GM21447 (cell line): ENCODE data around the gene KATNAL2.
A peak's percentile ranks its signal among the peaks of the same experiment; 100 is the strongest.

Experiments used
- ATAC-seq: cut with Tn5 transposase; IDR thresholded peaks from one replicate; pipeline ENCODE4 v1.9.1; 2021; ENCODE audit not compliant: unreplicated experiment

The KATNAL2 gene, protein sequence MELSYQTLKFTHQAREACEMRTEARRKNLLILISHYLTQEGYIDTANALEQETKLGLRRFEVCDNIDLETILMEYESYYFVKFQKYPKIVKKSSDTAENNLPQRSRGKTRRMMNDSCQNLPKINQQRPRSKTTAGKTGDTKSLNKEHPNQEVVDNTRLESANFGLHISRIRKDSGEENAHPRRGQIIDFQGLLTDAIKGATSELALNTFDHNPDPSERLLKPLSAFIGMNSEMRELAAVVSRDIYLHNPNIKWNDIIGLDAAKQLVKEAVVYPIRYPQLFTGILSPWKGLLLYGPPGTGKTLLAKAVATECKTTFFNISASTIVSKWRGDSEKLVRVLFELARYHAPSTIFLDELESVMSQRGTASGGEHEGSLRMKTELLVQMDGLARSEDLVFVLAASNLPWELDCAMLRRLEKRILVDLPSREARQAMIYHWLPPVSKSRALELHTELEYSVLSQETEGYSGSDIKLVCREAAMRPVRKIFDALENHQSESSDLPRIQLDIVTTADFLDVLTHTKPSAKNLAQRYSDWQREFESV

DNA sequence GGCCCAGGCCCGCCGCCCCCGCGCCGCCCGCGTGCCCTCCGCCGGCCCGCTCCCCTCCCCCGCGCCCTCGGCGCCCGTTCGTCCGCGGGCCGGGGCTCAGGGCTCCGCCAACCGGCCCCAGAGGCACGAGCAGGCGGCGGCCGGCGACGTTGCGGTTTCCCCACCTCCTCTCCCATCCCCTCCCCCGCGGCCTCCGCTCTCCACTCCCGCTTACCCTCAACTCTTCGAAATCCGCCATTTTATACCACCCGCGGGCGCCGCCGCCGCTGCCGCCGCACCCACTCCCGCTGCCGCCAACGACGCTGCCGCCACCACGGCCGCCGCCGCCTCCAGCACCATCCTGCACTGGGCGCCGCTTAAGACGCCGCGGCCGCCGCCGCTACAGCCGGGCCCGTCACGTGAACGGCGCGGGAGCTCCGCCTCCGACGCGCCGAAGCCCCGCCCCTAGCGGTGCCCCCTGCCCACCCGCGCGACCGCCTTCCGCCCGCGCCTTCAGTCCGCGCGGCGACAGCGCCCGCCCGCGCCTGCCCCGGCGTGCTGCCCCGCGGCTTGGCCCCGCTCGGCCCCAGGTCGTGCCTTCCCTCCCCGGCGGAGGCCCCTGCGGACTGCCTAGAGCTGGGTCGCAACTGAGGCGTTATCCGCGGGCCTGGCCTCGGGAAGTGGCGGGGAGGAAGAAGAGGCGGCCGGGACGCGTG lies at the start of gene KATNAL2, which contains the start of gene PIAS2:
KATNAL2 (plus strand) TSS at position 495 of the 695 bp plus-strand sequence. CDS start 29,271 bp downstream, outside the sequence.
PIAS2 (minus strand) TSS at position 400 of the 695 bp plus-strand sequence; CDS start at position 238, 162 bp downstream.
- peak; percentile 81 for ATAC-seq

DNA sequence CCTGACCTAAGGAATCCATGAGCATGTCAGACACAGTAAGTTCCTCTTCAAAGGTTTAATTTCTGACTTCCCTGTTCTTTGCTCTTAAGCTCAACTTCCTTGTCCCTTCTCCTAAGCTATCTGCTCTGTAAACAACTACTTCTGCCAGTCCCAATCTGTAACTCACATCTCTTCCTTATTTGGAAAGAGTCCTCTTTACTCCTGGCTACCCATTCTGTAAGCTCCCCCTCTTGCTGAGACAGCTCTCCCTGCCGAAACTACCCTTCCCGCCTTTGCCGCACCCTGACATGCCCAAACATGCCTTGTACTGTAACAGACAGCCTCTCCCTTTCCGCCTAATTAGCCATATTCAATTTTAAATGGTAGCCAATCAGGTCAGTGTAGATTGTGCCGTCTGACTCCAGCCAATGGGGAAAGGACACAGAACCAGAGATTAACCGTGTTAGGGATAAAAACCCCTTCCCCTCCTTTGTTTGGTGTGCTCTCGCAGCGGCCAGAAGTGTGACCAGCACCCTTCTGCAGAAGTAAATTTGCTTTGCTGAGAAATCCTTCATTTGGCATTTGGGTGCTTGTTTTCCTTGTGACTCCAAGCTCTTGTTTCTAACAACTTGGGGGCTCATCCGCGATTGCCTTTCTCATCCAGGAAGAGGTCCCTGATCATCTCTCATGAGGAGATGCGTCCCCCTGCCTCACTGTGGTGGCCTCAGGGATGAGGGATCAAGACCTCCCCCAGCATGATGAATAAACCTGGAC lies 49.1 kb upstream of the KATNAL2 start:
- ATAC-seq: no peak

DNA sequence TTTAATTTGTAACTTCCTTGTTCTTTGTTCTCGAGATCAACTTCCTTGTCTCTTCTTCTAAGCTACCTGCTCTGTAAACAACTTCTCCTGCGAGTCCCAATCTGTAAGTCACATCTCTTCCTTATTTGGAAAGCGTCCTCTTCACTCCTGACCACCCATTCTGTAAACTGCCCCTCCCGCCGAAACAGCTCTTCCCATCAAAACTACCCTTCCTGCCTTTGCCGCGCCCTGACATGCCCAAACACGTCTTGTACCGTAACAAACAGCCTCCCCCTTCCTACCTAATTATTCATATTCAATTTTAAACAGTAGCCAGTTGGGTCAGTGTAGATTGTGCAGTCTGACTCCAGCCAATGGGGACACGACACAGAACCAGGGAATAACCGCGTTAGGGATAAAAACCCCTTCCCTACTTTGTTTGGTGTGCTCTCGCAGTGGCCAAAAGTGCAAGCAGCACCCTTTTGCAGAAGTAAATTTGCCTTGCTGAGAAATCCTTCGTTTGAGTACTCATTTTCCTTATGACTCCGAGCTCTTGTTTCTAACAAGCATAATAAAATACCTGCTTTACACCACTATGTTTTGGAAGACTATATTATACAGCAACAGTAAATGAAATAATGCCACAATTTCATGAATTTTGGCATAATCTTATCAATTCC lies 39.9 kb upstream of the KATNAL2 start:
- ATAC-seq: no peak

DNA sequence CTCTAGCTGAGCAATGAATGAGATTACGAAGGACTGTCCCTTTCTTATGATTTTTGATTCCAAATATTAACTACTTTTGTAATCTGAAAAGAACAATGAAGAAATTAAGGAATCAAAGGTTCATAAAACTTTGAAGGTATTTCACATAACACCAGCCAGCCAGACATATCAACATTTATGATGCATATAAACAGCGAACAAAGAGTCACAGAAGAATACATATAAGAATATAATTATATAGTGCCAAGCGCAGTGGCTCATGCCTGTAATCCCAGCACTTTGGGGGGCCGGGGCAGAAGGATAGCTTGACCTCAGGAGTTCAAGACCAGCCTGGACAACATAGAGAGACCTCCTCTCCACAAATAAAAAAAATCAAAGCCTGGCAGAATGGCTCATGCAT lies 34.2 kb upstream of the KATNAL2 start:
- ATAC-seq: no peak

DNA sequence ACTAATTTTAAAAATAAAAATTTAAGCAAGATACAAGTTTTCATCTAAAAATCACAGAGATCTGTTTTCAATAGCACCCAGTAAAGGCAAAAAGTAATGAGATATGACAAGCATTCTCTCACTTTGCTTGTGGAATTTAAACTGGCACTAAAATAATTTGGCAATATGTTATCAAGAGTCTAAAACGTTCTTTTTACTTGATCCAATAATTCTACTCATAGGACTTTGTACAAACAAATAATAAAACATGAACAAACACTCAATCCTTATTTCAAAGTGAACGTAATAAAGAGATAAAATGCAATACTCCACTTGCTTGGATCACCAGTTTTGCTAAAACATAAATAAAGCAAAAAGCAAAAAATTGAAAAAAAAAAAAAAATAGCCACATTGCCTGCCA lies 30.5 kb upstream of the KATNAL2 start:
- ATAC-seq: no peak

DNA sequence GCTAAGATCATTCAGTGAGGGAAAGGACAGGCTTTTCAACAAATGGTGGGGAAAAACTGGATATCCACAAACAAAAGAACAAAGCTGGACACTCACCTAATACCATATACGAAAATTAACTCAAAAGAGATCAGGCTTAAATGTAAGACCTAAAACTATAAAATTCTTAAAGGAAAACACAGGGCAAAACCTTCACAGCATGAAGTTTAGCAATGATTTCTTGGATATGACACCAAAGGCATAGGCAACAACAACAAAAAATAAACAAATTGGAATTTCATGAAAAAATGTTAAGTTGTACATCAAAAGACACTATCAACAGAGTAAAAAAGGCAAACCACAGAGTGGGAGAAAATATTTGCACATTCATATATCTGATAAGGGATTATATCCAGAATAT lies 28.4 kb upstream of the KATNAL2 start:
- no peak for ATAC-seq

DNA sequence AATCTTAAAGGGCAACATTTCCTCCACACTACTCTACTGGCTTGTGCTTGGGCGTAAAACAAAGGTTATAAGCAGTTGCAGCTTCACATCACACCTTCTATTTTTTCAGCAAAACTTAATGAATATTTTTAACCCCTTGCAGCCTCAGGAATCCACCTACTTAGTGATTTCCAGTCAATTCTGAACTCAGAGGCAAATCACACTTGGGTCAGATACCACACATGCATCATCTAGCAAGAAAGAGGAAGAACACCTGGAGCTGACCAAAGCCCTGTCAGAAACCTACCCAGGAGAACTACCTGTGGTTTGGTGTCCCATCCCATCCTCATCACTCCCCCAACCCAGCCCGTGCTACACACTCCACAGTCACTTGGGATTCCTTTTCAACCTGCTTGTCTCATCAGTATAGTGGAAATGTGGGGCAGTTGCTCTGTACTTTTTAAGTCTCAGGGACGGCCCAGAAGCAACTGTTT lies 25.6 kb upstream of the KATNAL2 start:
- ATAC-seq: peak; percentile 87

DNA sequence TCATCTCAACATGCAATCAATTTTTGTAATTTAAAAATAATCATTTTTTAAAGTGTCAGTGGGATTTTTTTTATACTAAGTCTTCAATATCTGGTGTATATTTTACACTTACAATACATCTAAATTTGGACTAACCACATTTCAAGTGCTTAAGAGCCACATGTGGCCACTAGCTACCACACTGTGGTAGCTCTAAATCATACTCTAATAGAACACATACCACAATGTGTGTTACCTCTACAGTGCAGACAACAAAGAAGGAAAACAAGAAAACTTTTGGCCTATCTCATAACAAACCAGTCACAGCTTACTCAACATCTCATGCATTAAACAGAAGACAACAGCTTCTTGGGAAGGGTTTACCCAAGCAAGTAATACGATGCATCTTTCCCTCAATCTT lies 24.6 kb upstream of the KATNAL2 start:
- ATAC-seq: peak; percentile 34

DNA sequence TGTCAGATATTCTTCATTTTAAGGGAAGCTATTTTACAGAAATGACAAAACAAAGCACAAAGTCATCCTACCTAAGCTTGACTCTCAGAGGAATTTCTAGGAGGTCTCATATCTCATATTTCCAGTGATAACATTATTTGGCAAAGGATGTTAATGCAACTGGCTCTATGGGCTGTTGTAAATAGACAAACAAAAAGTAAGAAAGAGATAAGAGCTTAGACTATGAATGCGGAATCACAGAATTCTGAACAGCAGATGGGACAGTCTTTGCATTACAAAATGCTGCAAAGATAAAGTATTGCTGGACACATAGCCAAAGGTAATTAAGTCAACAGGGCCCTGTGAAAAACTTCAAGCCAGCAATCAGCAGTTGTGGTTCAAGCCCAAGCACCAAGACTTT lies 24.0 kb upstream of the KATNAL2 start:
- no peak for ATAC-seq

DNA sequence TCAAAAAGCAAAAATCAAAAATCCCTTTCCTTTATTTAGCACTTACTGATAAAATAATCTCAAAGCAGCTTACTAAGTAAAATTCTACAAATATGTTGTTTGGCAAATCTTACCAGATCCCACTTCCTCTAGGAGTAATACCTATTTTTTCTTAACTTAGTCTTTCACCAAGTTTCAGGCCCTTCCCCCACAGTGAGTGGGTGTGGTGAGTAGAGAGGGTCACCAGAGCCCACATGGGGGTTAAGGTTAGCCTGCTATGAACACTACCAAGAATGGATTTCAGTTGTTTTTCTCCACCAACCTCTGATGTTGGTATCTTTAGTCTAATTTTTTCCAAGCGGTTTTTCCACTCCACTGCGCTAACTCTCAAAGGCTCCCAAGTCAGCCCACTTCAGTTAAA lies 23.3 kb upstream of the KATNAL2 start:
- ATAC-seq: no peak

DNA sequence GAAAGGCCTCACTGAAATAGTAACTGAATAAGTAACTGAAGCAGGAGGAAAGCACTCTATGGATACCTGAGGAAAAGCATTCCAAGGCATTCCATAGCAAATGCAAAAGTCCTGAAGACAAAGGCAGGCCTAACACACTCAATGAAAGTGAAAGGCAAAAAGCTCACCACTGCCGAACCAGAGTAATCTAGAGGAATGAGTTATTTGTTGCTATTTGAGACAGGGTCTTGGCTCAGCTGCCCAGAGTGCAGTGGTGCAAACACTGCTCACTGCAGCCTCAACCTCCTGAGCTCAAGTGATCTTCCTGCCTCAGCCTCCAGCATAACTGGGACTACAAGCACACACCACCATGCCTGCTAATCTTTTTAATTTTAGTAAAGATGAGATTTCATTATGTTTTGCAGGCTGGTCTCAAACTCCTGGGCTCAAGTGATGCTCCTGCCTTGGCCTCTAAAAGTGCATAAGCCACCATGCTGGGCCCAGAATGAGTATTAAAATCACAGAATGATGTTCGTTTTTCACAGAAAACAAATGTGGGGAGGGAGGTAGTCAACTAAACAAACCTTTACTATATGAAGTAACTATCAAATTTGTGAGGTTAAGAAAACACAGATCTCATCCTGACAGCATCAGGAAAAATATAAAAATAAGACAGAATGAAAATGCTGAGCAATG lies 18.0 kb upstream of the KATNAL2 start:
- peak; percentile 85 for ATAC-seq

DNA sequence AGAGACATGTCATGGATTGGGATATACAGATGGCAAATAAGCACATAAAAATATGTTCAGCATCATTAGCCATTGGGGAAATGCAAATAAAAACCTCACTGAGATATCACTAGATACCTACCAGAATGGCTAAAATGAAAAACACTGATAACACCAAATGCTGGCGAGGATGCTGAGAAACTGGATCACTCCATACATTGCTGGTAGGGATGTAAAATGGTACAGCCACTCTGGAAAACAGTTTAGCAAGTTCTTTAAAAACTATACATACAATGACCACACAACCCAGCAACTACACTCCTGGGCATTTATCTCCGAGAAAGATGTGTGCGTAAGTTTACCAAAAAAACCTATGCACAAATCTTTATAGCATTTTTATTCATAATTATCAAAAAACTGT lies 14.0 kb upstream of the KATNAL2 start:
- ATAC-seq: no peak

DNA sequence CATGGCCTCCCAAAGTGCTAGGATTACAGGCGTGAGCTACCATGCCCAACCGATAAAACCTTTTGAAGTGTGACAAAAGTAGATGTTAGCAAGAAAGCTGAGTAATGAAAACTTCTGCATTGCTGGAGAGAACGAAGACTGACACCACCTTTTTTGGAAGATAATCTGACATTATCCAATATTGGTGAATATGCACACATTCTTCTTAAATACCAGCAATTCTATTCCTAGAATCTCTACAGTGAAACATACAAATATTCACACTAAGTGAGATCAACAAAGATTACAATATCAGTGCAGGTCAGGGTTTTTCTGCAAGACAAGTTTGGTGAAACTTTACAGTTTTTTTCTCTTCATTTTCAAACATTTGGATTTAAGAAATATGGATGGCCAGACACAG lies 7.9 kb upstream of the KATNAL2 start:
- no peak for ATAC-seq

DNA sequence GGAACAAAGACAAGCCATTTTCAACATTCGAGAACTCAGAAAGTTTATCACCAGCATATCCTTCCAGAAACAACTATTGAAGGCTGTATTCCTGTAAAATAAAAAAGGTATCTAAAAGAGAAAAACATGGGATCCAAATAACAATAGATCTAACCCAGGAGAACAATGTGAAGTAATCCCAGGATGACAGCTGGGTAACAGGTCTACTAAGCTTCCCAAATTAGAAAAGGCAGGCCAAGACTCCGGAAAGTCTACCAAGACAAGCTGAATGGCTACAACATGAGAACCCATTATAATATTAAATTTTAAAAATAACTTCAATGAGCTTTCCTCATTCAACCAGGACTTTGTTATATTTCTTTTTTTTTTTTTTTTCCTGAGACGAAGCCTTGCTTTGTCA lies 6.5 kb upstream of the KATNAL2 start:
- ATAC-seq: no peak

DNA sequence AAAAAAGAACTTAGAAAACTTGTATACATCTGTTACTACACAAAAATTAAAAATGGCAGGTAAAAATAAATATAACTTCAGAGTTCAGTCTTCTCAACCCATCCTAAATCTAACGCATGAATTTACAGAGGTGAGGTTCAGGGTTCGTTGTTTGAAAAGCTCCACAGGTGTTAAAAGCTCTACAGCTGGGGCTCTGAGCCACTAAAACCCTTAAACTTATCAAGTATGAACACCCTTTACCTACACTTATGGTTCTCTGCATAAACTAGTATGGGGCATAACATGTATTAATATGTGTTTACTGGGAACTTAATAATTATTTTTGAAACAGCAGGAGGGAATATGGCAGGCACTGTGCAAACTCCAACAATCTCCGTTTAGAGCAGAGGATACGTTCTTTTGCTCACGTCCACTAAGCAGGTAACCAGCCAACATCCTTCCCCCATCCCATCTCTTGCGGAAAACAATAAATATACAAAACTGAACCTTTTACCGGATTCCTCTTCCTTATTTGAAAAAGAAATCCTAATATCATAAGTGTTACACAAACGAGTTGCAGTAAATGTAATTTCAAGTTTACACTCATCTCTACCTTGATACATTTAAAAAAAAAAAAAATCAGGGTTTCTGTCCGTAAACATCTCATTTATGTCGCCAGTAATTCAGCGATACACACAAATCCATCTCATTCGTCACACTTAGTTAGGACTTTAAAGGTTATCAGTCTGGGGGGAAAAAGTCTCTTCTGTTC lies 1.4 kb upstream of the KATNAL2 start:
- no peak for ATAC-seq

DNA sequence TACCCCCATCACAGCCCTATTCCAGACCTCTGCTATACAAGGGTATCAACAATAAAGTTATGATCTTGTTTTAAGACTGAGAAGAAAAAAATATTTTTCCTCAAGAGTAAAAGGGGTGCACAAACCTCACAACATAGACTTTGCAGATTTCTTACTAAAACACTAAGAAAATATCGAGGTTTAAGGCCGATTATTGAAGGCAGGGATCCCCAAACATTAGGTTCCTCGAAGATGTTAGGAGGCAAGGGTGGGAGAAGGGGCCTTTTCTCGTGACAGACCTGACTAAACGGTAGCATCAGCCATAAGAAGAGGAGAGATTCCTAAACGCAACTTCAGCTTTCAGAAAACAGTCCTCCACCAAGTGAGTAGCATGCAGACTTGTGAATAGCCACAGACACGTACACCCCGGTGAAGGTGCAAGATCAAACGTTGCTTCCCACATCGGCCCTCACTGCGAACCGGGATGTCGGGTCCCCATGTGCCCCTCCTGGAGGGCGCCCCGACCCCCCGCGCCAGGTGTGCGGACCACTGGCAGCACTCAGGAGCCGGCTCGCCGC lies 773 bp upstream of the KATNAL2 start:
- ATAC-seq: no peak

DNA sequence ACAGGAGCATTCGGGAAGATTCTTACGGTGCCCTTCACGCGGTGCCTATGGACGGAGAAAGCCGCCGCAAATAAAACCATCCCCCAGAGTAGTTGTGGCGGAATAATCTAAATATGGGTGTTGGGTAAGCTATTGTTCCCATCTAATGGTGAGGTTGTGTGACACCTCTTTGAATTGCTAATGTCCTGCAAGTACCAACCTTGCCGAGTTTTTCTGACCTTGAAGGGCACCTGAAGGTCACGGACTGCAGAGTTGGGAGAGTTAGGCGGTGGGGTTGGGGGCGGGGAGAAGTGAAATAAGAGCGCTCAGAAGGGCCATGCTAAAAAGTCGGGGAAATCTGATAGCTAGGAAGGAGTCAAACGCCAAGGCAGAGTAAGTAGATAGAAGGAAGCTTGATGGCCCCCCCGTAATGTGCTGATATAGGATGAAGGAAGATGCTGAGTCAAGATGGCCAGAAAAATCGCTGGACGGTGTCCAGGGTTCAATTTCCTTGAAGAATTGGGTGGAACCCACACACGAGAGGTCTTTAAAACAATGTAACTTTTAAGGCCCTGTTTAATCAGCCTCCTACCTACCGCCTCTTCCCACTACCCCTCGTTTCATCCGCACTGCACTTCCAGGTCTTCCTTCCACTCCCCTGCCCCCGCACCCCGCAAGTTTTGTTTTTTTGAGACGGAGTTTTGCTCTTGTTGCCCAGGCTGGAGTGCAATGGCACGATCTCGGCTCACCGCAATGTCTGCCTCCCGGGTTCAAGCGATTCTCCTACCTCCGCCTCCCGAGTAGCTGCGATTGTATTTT lies 600 bp downstream of the KATNAL2 start:
- peak; percentile 9 for ATAC-seq

DNA sequence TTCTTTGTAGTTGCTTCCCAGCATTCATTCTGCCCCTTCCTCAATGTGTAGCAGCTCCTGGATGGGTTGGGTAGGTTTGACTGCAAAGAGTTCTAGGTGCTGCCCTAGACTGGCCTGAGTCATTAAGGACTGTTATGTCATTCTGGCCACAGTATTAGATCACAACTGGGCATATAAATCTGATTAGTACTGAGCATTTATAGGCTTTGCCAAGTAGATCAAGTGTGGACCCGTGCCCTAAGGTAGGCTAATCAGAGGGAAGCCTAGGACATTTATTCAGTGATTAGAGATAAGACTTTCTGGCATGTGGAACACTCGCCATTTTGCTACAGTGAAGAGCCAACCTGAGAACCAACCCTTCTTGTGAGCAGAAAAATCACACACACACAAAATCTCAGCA lies 2.7 kb downstream of the KATNAL2 start:
- no peak for ATAC-seq
